ENCODE results near the gene PNKP.

The PNKP gene

GRCh38 chr19:49889687-49890348, 22.4 kb upstream of the PNKP start:
- peak; percentile 89 for DNase-seq

DNA sequence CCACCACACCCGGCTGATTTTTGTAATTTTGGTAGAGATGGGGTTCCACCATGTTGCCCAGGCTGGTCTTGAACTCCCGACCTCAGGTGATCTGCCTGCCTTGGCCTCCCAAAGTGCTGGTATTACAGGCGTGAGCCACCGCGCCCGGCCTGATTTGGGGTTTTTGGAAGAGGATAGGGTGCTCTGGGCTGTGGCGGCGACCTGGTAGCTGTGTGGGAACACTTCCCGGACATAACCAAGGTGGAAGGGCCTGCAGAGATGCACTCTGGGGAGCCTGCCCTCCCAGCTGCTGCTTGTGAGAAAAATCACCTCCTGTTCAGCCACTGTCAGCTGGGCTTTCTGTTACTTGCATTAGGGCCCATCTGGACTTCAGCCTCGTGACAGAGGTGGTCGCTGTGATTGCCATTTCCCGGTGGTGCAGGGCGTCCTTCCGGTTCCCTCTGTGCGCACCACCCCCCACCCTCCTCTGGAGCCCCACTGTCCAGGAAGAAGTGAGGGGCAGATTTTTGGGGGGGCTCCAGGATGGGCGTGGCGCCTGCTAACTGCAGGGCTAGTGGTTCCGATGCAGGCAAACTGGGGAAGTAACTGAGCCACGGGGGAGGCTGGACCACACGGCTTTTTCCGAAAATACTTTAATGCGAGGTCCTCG, 21.8 kb upstream of the PNKP start:
- no peak for DNase-seq

DNA sequence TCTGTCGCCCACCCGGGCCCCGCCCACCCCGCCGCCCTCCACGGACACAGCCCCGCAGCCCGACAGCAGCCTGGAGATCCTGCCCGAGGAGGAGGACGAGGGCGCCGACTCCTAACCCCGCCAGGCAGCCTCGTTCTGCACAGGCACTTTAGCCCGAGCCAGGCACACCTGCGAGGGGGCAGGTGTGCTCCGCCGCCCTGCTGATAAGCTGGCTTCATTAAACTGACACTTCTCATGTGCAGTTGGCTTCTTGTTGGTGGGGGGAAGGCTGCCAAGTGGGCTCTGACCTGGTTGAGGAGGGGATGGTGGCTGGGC, 21.1 kb upstream of the PNKP start:
- DNase-seq = no peak

DNA sequence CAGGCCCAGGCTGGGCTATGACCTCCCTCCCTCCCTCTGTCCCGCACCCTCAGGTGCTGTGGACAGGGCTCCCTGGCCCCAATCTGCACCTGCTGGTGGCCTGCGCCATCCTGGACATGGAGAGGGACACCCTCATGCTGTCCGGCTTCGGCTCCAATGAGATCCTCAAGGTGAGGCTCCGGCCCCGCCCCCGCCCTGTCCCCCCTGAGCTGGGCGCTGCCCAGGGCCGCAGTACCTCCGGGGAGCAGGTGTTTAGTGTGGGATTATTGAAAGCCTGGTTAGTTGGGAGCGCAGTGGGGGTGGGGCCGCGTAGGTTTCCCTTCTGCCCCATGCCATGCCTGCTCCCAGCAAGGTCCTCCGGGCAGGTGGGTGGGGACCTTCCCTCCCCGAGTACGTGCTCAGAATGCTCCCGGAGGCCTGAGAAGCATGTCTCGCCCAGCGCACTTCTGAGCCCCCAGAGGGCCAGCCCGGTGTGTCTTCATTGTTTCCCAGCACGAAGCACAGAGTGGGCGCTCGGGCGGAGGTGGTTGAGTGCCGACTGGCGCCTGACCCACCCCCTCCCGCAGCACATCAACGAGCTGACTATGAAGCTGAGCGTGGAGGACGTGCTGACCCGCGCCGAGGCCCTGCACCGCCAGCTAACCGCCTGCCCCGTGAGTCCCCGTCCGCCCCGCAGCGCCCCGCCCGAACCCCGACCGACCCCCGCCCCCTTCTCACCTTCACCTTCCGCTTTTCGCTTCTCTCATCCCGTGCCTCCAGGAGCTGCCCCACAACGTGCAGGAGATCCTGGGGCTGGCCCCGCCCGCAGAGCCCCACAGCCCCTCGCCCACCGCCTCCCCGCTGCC, 20.5 kb upstream of the PNKP start:
- no peak for DNase-seq

GRCh38 chr19:49887037-49887664, 19.8 kb upstream of the PNKP start:
- no peak for DNase-seq

DNA sequence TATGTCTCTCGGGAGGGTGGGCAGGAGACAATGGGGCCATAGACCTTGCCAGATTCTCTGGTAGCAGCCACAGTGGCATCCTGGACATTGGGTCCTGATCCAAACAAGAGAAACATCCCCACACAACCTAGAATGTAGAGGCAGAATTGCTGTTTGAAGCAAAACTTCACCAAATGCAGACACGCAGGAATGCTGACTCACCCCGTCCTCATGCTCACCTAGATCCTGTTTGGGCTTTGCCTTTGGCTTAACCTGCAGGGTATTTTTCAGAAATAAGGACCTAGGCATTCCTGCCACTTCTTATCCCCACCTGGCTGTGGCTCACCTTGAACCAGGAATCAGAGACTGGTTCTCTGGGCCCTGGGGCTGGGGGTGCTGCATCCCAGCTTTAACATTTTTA, 17.4 kb upstream of the PNKP start:
- no peak for DNase-seq

- DNase-seq = no peak
Observed at GRCh38 chr19:49884109-49884508, 16.7 kb upstream of the PNKP start.

DNA sequence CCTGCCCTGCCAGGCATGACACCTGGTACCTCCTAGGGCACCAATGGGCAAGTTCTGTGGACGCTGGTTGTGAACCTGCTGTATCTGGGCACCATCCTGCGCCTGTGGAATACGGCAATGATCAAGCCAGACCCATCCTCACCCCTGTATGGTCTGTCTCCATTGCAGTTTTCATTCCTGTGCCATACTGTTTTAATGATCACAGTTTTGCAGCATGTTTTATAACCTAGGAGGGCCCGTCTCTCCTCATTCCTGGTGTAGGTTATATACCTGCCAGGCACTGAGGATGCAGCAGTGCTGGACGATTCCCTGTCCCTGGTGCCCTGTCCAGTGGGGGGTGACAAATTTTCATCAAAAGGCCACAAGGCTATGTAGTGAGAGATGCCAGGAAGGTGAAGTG, 15.7 kb upstream of the PNKP start:
- no peak for DNase-seq

DNA sequence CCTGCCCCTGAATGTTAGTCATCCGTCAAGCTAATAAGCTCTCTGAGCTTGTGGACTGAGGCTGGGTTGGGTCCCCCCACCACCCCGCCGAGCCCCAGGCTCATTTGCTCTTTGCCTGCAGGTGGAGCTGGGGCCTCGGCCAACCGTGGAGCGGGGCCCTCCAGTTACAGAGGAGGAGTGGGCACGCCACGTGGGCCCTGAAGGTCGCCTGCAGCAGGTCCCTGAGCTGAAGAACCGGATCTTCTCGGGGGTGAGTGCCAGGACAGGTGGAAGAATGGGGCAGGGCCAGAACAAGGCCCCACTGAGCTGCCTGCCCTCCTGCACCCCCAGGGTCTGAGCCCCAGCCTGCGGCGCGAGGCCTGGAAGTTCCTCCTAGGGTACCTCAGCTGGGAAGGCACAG, 15.3 kb upstream of the PNKP start:
- no peak for DNase-seq

DNA sequence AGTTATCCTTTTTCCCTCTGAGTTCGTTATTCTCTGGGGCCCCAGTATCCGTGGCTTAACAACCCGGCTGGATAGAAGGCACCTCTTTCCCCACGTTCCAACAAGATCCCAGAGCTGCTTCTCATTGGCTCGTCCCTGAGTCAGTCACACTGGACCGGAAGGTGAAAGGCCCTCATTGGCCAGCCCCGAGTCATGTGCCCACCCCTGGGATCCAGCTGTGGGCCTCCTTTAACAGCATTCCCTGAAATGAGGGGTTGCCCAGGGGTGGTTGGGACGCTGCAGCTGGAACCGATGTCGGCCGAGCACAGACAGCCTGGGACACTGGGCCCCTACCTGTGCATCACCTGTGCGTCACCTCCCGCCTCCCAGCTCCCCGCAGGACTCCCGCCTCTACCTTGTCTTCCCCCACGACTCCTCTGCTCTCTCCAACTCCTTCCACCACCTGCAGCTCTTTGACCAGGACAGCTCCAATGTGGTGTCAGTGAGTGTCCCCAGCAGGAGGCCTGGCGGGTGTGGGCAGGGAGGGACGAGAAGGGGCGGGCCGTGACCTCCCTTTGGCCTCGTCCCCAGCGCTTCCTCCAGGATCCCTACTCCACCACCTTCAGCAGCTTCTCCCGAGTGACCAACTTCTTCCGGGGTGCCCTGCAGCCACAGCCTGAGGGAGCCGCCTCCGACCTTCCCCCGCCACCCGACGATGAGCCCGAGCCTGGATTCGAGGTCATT, 14.5 kb upstream of the PNKP start:
- DNase-seq = no peak

DNA sequence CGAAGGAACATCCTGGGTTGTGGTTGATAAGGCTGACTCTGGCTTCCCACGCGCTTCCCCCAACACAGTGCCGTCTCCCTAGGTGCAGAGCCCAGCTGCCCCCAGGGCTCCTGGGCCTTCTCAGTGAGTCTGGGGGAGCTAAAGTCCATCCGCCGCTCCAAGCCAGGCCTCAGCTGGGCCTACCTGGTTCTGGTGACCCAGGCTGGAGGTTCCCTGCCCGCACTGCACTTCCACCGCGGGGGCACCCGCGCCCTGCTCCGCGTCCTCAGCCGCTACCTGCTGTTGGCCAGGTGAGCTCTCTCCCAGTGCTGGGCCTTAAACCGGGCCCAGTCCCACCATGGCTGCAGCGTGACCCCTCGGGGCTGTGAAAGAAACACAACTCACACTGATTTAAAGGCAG, 13.8 kb upstream of the PNKP start:
- DNase-seq = no peak

GRCh38 chr19:49880162-49880869, 12.9 kb upstream of the PNKP start:
- DNase-seq = no peak

DNA sequence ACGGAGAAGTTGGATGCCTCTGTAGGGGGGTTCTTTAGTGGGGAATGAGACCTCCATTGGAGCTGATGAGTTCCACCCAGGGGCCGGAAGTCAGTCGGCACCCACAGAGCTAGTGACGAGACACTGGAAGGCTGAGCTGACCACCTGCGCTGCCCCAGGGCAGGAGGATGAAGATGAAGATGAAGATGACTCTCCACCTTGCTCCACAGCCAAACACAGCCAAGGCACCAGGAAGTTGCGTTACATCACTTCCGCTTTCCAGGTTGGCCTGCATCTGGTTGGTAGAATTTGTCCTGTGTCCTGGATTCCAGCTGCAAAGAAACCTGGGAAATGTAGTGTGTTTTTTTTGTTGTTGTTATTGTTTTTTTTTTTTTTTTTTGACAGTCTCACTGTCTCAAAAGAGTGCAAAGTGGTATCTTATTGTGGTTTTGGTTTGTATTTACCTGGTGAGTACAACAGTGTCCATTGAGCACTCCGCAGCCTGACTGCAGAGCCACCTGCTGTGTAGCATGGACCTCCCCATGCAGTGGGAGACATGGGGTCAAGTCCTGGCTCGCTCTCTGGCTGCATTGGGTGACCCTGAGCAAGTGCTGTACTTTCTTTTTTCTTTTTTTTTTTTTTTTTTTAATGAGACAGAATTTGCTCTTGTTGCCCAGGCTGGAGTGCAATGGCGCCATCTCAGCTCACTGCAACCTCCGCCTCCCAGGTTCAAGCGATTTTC, 12.0 kb upstream of the PNKP start:
- DNase-seq = no peak

DNA sequence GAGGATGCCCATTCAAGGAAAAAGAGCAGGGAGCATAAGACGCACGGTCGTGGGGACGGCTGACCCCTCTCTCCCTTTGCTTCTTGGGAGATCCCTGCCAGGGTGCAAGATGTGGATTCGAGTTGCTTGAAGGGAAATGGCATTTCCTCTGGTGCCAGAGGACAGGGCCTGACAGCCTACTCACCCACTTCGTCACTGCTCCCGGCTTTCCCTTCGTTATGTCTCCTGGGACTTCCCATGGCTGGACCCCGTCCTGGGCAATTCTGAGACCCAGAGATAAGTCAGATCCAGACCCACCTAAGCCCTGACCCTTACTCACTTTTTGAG, 11.3 kb upstream of the PNKP start:
- DNase-seq = no peak

DNA sequence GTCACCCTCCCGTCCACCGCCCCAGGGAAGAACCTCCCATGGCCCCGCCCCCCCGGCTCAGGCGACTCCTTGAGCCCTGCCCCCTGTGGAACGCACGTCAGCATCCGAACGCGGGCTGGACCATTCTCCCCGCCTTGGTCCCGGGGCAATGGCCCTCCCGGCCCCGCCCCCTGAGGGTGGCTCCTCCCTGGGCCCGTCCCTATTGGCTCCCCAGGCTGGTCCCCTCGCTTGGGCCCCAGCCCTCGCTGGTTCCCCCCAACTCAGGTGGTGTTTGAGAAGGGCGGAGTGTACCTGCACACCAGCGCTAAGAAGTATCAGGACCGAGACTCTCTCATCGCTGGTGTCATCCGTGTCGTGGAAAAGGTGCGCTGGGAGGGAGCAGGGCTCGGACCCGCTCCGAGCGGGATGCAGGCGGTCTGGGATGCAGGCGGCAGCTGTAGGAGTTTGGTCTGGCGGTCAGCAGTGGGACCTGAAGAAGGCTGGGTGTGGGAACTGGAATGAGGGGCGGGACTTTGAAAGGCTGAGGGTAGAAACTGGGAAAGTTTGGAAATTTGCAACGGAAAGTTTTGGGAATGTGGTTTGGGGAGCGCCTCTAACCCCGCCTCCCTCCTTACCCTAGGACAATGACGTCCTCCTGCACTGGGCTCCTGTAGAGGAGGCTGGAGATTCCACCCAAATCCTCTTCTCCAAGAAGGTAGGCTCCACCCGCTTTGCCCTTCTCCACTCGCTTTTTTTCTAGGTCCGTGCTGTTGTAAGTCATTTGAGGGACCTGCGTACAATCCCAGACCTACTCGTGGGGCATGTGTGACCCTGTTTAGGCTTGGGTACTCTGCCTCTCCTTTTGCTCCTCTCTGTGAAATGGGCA, 10.7 kb upstream of the PNKP start:
- peak; percentile 98 for DNase-seq

- peak; percentile 97 for DNase-seq
Observed at GRCh38 chr19:49877020-49877878, 9.9 kb upstream of the PNKP start, which contains the start of the genes AKT1S1 and TBC1D17. AKT1S1 (minus strand) TSS chr19:49877355; CDS start chr19:49873295, 4,060 bp downstream. TBC1D17 (plus strand) TSS chr19:49877702; CDS start chr19:49877724, 22 bp downstream.

- DNase-seq = peak; percentile 96
Observed at GRCh38 chr19:49876422-49877019, 9.1 kb upstream of the PNKP start.

GRCh38 chr19:49875857-49876421, 8.6 kb upstream of the PNKP start:
- peak; percentile 82 for DNase-seq

- DNase-seq = no peak
Observed at GRCh38 chr19:49875177-49875576, 7.8 kb upstream of the PNKP start.
